Neuronal stem cell (in vitro differentiated cells): Measurements from ENCODE around the gene JAK2. TPM values are rescaled to one million over a fixed set of nuclear protein-coding genes. Genes with fewer than 3 reads are reported as not detected.
A peak's percentile ranks its signal among the peaks of the same experiment; 100 is the strongest.

Experiments used
- DNase-seq: peaks from one replicate; pipeline ENCODE4 v3.0.0-alpha.2; 2013; ENCODE audit warnings: low spot score
- H2AFZ ChIP-seq: one replicate; pipeline ENCODE4 v1.6.1; 2013; ENCODE audit warnings: mild to moderate bottlenecking, low read length, inconsistent platforms
- H2AK5ac ChIP-seq: 2 replicates; pipeline ENCODE4 v1.6.1; 2013; ENCODE audit warnings: low read depth, mild to moderate bottlenecking, inconsistent platforms, low read length, moderate library complexity, mixed read lengths
- H2BK120ac ChIP-seq: 2 replicates; pipeline ENCODE4 v1.6.1; 2013; ENCODE audit warnings: low read depth, mild to moderate bottlenecking, inconsistent platforms, low read length, moderate library complexity, mixed read lengths
- H2BK12ac ChIP-seq: one replicate; pipeline ENCODE4 v1.6.1; 2013; ENCODE audit warnings: low read length, inconsistent platforms
- H2BK15ac ChIP-seq: 2 replicates; pipeline ENCODE4 v1.6.1; 2013; ENCODE audit warnings: mild to moderate bottlenecking, low read length, inconsistent platforms, mixed read lengths
- H2BK5ac ChIP-seq: one replicate; pipeline ENCODE4 v1.6.1; 2013; ENCODE audit warnings: inconsistent platforms, mild to moderate bottlenecking, low read length, moderate library complexity
- H3K14ac ChIP-seq: one replicate; pipeline ENCODE4 v1.6.1; 2013; ENCODE audit warnings: low read length, inconsistent platforms
- H3K18ac ChIP-seq: 2 replicates; pipeline ENCODE4 v1.6.1; 2013; ENCODE audit warnings: low read length, inconsistent platforms
- H3K23ac ChIP-seq: 2 replicates; pipeline ENCODE4 v1.6.1; 2013; ENCODE audit warnings: low read depth, mild to moderate bottlenecking, mixed read lengths, low read length, inconsistent platforms; ENCODE audit not compliant: poor library complexity
- H3K27ac ChIP-seq: replicated peaks from 3 replicates; pipeline ENCODE4 v1.5.1; 2013; ENCODE audit warnings: low read length, inconsistent platforms
- H3K27me3 ChIP-seq, 3 experiments: 2 replicates each; pipeline ENCODE4 v1.6.1; 2013; ENCODE audit warnings: low read length in 3 of 3, mild to moderate bottlenecking in 2 of 3, inconsistent platforms in 1 of 3, low read depth in 1 of 3, mixed read lengths in 1 of 3, moderate library complexity in 1 of 3; ENCODE audit not compliant: control insufficient read depth in 3 of 3, insufficient read depth in 3 of 3
- H3K36me3 ChIP-seq, 2 donors: replicated peaks in 1 of 2; 2 replicates each; pipeline ENCODE4 v1.6.1; 2013; ENCODE audit warnings: low read length in 2 of 2; ENCODE audit not compliant: control insufficient read depth in 2 of 2, insufficient read depth in 2 of 2
- H3K4ac ChIP-seq: 2 replicates; pipeline ENCODE4 v1.6.1; 2013; ENCODE audit warnings: inconsistent platforms, mild to moderate bottlenecking, low read length, moderate library complexity
- H3K4me1 ChIP-seq, 2 donors: 1 replicate in 1 of 2; 2 replicates in 1 of 2; pipeline ENCODE4 v1.6.1; 2013; ENCODE audit warnings: low read length in 2 of 2, low read depth in 1 of 2; ENCODE audit not compliant: control insufficient read depth in 2 of 2, insufficient read depth in 1 of 2
- H3K4me2 ChIP-seq: one replicate; pipeline ENCODE4 v1.6.1; 2013; ENCODE audit warnings: mild to moderate bottlenecking, low read length, inconsistent platforms; ENCODE audit not compliant: insufficient read depth, poor library complexity, severe bottlenecking
- H3K4me3 ChIP-seq, 2 donors: 2 replicates each; pipeline ENCODE4 v1.5.1; 2013; ENCODE audit warnings: low read length in 2 of 2, mild to moderate bottlenecking in 2 of 2, inconsistent platforms in 1 of 2, moderate library complexity in 1 of 2
- H3K79me1 ChIP-seq: one replicate; pipeline ENCODE4 v1.6.1; 2013; ENCODE audit warnings: low read depth, mild to moderate bottlenecking, inconsistent platforms, low read length, moderate library complexity
- H3K9ac ChIP-seq: one replicate; pipeline ENCODE4 v1.6.1; 2013; ENCODE audit warnings: mild to moderate bottlenecking, low read depth, low read length, inconsistent platforms; ENCODE audit not compliant: poor library complexity
- H3K9me3 ChIP-seq, 2 donors: replicated peaks in 1 of 2; 2 replicates each; pipeline versions ENCODE3 to v1.6.1; 2013; ENCODE audit warnings: low read length in 2 of 2, mild to moderate bottlenecking in 2 of 2, inconsistent platforms in 1 of 2, low read depth in 1 of 2, mixed read lengths in 1 of 2, moderate library complexity in 1 of 2; ENCODE audit not compliant: control insufficient read depth in 2 of 2, insufficient read depth in 1 of 2
- H4K8ac ChIP-seq: one replicate; pipeline ENCODE4 v1.6.1; 2013; ENCODE audit warnings: low read depth, mild to moderate bottlenecking, inconsistent platforms, low read length, moderate library complexity
- H4K91ac ChIP-seq: one replicate; pipeline ENCODE4 v1.6.1; 2013; ENCODE audit warnings: low read length, low read depth, mild to moderate bottlenecking, inconsistent platforms; ENCODE audit not compliant: poor library complexity
- WGBS, 2 donors: extraction: QIAGEN DNeasy Blood & Tissue Kit; methylation state at CpG; one replicate each; pipeline ENCODE4 v1.1.7; 2013; ENCODE audit warnings: missing lambda C conversion rate in 2 of 2, mixed read lengths in 1 of 2; ENCODE audit not compliant: insufficient read length in 2 of 2, insufficient replicate concordance in 1 of 2; ENCODE audit errors: extremely low coverage in 2 of 2; 5-methylcytosine and 5-hydroxymethylcytosine counted together
- polyA plus RNA-seq, 2 experiments: library from polyadenylated mRNA; stranded (reverse); fragments of 200-250 nt; gene quantifications; one replicate each; pipeline ENCODE4 v1.2.3, GENCODE V29; 2013

JAK2 gene
- 1.5 TPM for polyA plus RNA-seq (2013, experiment 1 of 2)
- polyA plus RNA-seq (2013, experiment 2 of 2): 1.4 TPM

- H4K91ac ChIP-seq: no peak within 1 kb of the TSS
- peaks cover 0 to 2% (median 0%) of the 10 kb centered on the region in 3 experiments for H3K27me3 ChIP-seq
- no peaks in the 10 kb centered on the region for H3K36me3 ChIP-seq
- H3K9me3 ChIP-seq: no peaks in the 10 kb centered on the region
- H3K4me2 ChIP-seq: peak within 1 kb of the TSS; percentile 87
- H3K18ac ChIP-seq: peak within 1 kb of the TSS; percentile 96
- H2BK12ac ChIP-seq: peak within 1 kb of the TSS; percentile 25
- no peaks in the 10 kb centered on the region for H3K79me1 ChIP-seq
- peak within 1 kb of the TSS; percentile 64 to 83 for H3K4me3 ChIP-seq
- H3K9ac ChIP-seq: peak within 1 kb of the TSS; percentile 93
- no CpG with 5 or more reads among the region's 84 CpGs for WGBS, 2 donors
- peak within 1 kb of the TSS; percentile 99 for H3K23ac ChIP-seq
- peak within 1 kb of the TSS; percentile 75 for H3K14ac ChIP-seq
- peak; percentile 81 for DNase-seq
- H2BK120ac ChIP-seq: peak within 1 kb of the TSS; percentile 51
- peak within 1 kb of the TSS; percentile 88 for H3K27ac ChIP-seq
- peak within 1 kb of the TSS; percentile 95 for H2AFZ ChIP-seq
- peak within 1 kb of the TSS; percentile 3 for H3K4ac ChIP-seq
- peaks cover 1 to 9% of the 10 kb centered on the region in 2 donors for H3K4me1 ChIP-seq
- H4K8ac ChIP-seq: no peak within 1 kb of the TSS
- peak within 1 kb of the TSS; percentile 46 for H2BK15ac ChIP-seq
- no peak within 1 kb of the TSS for H2AK5ac ChIP-seq
- peak within 1 kb of the TSS; percentile 89 for H2BK5ac ChIP-seq
These were observed at the start of gene JAK2 for GRCh38 chr9:4984621-4985385. Gene JAK2, plus strand, starts transcription at chr9:4985272. Its CDS starts 36,716 bp downstream, at chr9:5021988.

GRCh38 chr9:4936277-4936676, 48.8 kb upstream of the JAK2 start:
- H2BK120ac ChIP-seq: no peak overlapping the region
- no peaks in the 10 kb centered on the region for H3K9me3 ChIP-seq
- H3K27me3 ChIP-seq: peaks cover 0 to 2% (median 0%) of the 10 kb centered on the region in 3 experiments
- no peak overlapping the region for H3K18ac ChIP-seq
- no peak overlapping the region for H2AK5ac ChIP-seq
- no peak overlapping the region for H4K8ac ChIP-seq
- no peak overlapping the region for H3K4ac ChIP-seq
- H2BK12ac ChIP-seq: no peak overlapping the region
- H3K4me3 ChIP-seq: no peak overlapping the region
- no peak overlapping the region for H2BK5ac ChIP-seq
- 100% methylated on average over 1 of the region's 3 CpGs; no CpG with 5 or more reads in 1 of the 2 donors for WGBS, 2 donors
- H3K27ac ChIP-seq: no peak overlapping the region
- no peak overlapping the region for H3K14ac ChIP-seq
- DNase-seq: no peak
- no peak overlapping the region for H3K9ac ChIP-seq
- H3K36me3 ChIP-seq: no peaks in the 10 kb centered on the region
- H4K91ac ChIP-seq: no peak overlapping the region
- no peaks in the 10 kb centered on the region for H3K79me1 ChIP-seq
- no peak overlapping the region for H3K4me2 ChIP-seq
- no peak overlapping the region for H3K23ac ChIP-seq
- no peak overlapping the region for H2BK15ac ChIP-seq
- peaks cover 0 to 6% of the 10 kb centered on the region in 2 donors for H3K4me1 ChIP-seq
- no peak overlapping the region for H2AFZ ChIP-seq

GRCh38 chr9:4936823-4937222, 48.2 kb upstream of the JAK2 start:
- no peak overlapping the region for H2BK5ac ChIP-seq
- no peak overlapping the region for H3K4ac ChIP-seq
- peaks cover 0 to 6% of the 10 kb centered on the region in 2 donors for H3K4me1 ChIP-seq
- DNase-seq: no peak
- no peak overlapping the region for H2BK120ac ChIP-seq
- H3K27me3 ChIP-seq: peaks cover 0 to 2% (median 0%) of the 10 kb centered on the region in 3 experiments
- H2AFZ ChIP-seq: no peak overlapping the region
- H3K9me3 ChIP-seq: no peaks in the 10 kb centered on the region
- H4K8ac ChIP-seq: no peak overlapping the region
- no peak overlapping the region for H2BK12ac ChIP-seq
- no peaks in the 10 kb centered on the region for H3K36me3 ChIP-seq
- no peak overlapping the region for H2BK15ac ChIP-seq
- H2AK5ac ChIP-seq: no peak overlapping the region
- H3K4me3 ChIP-seq: no peak overlapping the region
- H3K4me2 ChIP-seq: no peak overlapping the region
- H3K18ac ChIP-seq: no peak overlapping the region
- H3K14ac ChIP-seq: no peak overlapping the region
- no CpG with 5 or more reads among the region's 1 CpG for WGBS, 2 donors
- H3K23ac ChIP-seq: no peak overlapping the region
- H3K79me1 ChIP-seq: no peaks in the 10 kb centered on the region
- no peak overlapping the region for H3K27ac ChIP-seq
- H3K9ac ChIP-seq: no peak overlapping the region
- no peak overlapping the region for H4K91ac ChIP-seq

- H3K18ac ChIP-seq: no peak overlapping the region
- no peak overlapping the region for H4K91ac ChIP-seq
- WGBS, 2 donors: no CpG with 5 or more reads among the region's 1 CpG
- H3K4me1 ChIP-seq: peaks cover 0 to 6% of the 10 kb centered on the region in 2 donors
- H3K36me3 ChIP-seq: no peaks in the 10 kb centered on the region
- no peak overlapping the region for H2AK5ac ChIP-seq
- no peaks in the 10 kb centered on the region for H3K79me1 ChIP-seq
- no peak for DNase-seq
- no peak overlapping the region for H4K8ac ChIP-seq
- peaks cover 0 to 2% (median 0%) of the 10 kb centered on the region in 3 experiments for H3K27me3 ChIP-seq
- H2BK5ac ChIP-seq: no peak overlapping the region
- no peak overlapping the region for H3K23ac ChIP-seq
- H2BK120ac ChIP-seq: no peak overlapping the region
- H2AFZ ChIP-seq: no peak overlapping the region
- no peak overlapping the region for H3K9ac ChIP-seq
- H3K27ac ChIP-seq: no peak overlapping the region
- no peak overlapping the region for H3K4me3 ChIP-seq
- H2BK12ac ChIP-seq: no peak overlapping the region
- H3K4ac ChIP-seq: no peak overlapping the region
- H3K9me3 ChIP-seq: no peaks in the 10 kb centered on the region
- H2BK15ac ChIP-seq: no peak overlapping the region
- H3K4me2 ChIP-seq: no peak overlapping the region
- H3K14ac ChIP-seq: no peak overlapping the region
These were observed 47.6 kb upstream of the JAK2 start for GRCh38 chr9:4937446-4937845.
